Aorta (tissue), 5 donors: ENCODE results near the gene GRAMD4. TPM values are rescaled to one million over a fixed set of nuclear protein-coding genes. Genes with fewer than 3 reads are reported as not detected.

Experiments
- ATAC-seq: fragments of 200-7000 bp; cut with Tn5 transposase; one replicate; pipeline ENCODE4 v1.9.1; 2022; ENCODE audit warnings: moderate library complexity; ENCODE audit not compliant: low FRiP score
- DNase-seq, 2 donors: peaks; one replicate each; pipeline ENCODE4 v3.0.0-alpha.2; 2020
- H3K27ac ChIP-seq, 2 donors: one replicate each; pipeline ENCODE4 v1.5.1; 2013; ENCODE audit warnings: low read length in 2 of 2, mild to moderate bottlenecking in 2 of 2, moderate library complexity in 2 of 2, control low read depth in 1 of 2, inconsistent platforms in 1 of 2, low read depth in 1 of 2
- H3K27me3 ChIP-seq, 2 donors: one replicate each; pipeline ENCODE4 v1.6.1; 2013; ENCODE audit warnings: control low read depth in 1 of 2, low read length in 1 of 2, mild to moderate bottlenecking in 1 of 2, moderate library complexity in 1 of 2; ENCODE audit not compliant: insufficient read depth in 2 of 2, control insufficient read depth in 1 of 2
- H3K36me3 ChIP-seq, 2 donors: one replicate each; pipeline ENCODE4 v1.6.1; 2013; ENCODE audit warnings: control low read depth in 1 of 2, low read length in 1 of 2, mild to moderate bottlenecking in 1 of 2; ENCODE audit not compliant: insufficient read depth in 2 of 2, control insufficient read depth in 1 of 2
- H3K4me1 ChIP-seq, 2 donors: one replicate each; pipeline ENCODE4 v1.6.1; 2013; ENCODE audit warnings: low read length in 2 of 2, control low read depth in 1 of 2, mild to moderate bottlenecking in 1 of 2, moderate library complexity in 1 of 2; ENCODE audit not compliant: insufficient read depth in 2 of 2, control insufficient read depth in 1 of 2
- H3K4me3 ChIP-seq, 2 donors: one replicate each; pipeline ENCODE4 v1.5.1; 2013; ENCODE audit warnings: low read length in 2 of 2, control low read depth in 1 of 2, mild to moderate bottlenecking in 1 of 2
- H3K9me3 ChIP-seq: one replicate; pipeline ENCODE4 v1.6.1; 2013; ENCODE audit warnings: mild to moderate bottlenecking, low read length; ENCODE audit not compliant: control insufficient read depth
- WGBS, 2 donors: extraction: QIAGEN DNeasy Blood & Tissue Kit; methylation state at CpG; one replicate each; pipeline ENCODE4 v1.1.7; 2013; 5-methylcytosine and 5-hydroxymethylcytosine counted together
- intact Hi-C, 2 donors: fragments of 100-400 bp; cut with DNase I; formaldehyde crosslinking; loops; one replicate each; pipeline versions ENCODE4 v1.14.2 to v1.15.0; 2022
- polyA plus RNA-seq, 2 donors: library from polyadenylated mRNA; stranded (reverse); fragments of 200-250 nt; gene quantifications; one replicate each; pipeline ENCODE4 v1.2.3, GENCODE V29; 2013
- total RNA-seq, 2 donors: library from RNA; stranded (reverse); fragmentation: NEBNext Ultra II Directional; extraction: Animal tissue kit (Norgen Biotek cat#: 25700); gene quantifications; one replicate each; pipeline ENCODE4 v1.2.1, GENCODE V29; 2021
- donor health status: healthy with polysubstance abuse.
- donor health status: Bipolar disorder and iron deficiency.
- donor health status: DM: no; HTN: no; CAD: no.
- donor health status: DM: no; HTN: no; CAD: no.
- donor health status: DM: yes; HTN: yes; CAD: no.

Gene GRAMD4
- total and polyA plus RNA-seq, 4 donors: 5.5 to 37.1 (median 11.2) TPM

GRCh38 chr22:46665151-46665695, 45.0 kb downstream of the GRAMD4 start:
- DNase-seq: no peak
- Histone ChIP-seq H3K9me3 (no peaks in the 10 kb centered on the region), H3K4me1 (no peaks in the 10 kb centered on the region), H3K4me3 (no peak overlapping the region), H3K27me3 (no peaks in the 10 kb centered on the region), H3K27ac (no peak overlapping the region), H3K36me3 (peaks cover 0 to 4% of the 10 kb centered on the region in 2 donors)
- WGBS, 2 donors: 95 to 98% methylated on average over 21 of the region's 21 CpGs
- intact Hi-C loops: no loop called here
- no peak for ATAC-seq

DNA sequence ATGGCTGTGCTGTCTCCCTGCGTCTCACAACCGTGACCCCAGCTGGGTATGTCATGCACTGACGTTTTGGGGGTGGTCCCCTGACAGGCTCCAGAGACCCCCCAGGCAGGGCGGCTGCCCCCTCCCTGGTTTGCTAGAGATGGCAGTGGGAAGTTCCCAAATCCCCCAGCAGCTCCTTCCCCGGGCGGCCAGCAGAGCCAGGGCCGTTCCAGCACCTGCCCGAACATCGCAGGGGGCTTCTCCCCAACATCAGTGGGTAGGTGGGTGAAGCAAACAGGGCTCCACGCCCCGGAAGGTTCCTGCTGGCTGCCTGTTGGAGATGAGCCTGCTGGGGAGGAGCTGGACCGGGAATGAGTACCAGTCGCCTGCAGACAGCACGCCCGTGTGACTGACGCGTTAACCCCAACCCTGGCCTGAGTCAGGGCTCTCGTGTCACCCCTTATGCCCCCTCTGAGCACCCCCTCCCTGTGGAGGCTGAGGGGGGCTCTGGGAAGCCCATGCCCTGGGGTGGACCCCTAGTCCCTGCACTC, 45.6 kb downstream of the GRAMD4 start:
- H3K27me3 ChIP-seq: no peaks in the 10 kb centered on the region
- intact Hi-C loops: no loop called here
- 94 to 95% methylated on average over 18 of the region's 18 CpGs for WGBS, 2 donors
- no peak for ATAC-seq
- no peak overlapping the region for H3K4me3 ChIP-seq
- no peaks in the 10 kb centered on the region for H3K4me1 ChIP-seq
- peaks cover 0 to 4% of the 10 kb centered on the region in 2 donors for H3K36me3 ChIP-seq
- H3K9me3 ChIP-seq: no peaks in the 10 kb centered on the region
- DNase-seq: no peak
- H3K27ac ChIP-seq: no peak overlapping the region

DNA sequence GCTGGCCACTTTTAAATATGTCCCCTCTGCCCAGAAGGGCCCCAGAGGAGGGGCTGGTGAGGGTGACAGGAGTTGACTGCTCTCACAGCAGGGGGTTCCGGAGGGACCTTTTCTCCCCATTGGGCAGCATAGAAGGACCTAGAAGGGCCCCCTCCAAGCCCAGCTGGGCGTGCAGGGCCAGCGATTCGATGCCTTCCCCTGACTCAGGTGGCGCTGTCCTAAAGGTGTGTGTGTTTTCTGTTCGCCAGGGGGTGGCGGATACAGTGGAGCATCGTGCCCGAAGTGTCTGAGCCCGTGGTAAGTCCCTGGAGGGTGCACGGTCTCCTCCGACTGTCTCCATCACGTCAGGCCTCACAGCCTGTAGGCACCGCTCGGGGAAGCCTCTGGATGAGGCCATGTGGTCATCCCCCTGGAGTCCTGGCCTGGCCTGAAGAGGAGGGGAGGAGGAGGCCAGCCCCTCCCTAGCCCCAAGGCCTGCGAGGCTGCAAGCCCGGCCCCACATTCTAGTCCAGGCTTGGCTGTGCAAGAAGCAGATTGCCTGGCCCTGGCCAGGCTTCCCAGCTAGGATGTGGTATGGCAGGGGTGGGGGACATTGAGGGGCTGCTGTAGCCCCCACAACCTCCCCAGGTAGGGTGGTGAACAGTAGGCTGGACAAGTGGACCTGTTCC, 46.5 kb downstream of the GRAMD4 start:
- WGBS, 2 donors: 96% methylated on average over 17 of the region's 17 CpGs
- no peaks in the 10 kb centered on the region for H3K27me3 ChIP-seq
- intact Hi-C loops: no loop called here
- no peak overlapping the region for H3K27ac ChIP-seq
- no peaks in the 10 kb centered on the region for H3K9me3 ChIP-seq
- H3K36me3 ChIP-seq: peaks cover 0 to 4% of the 10 kb centered on the region in 2 donors
- H3K4me1 ChIP-seq: no peaks in the 10 kb centered on the region
- DNase-seq (no peak), ATAC-seq (no peak)
- no peak overlapping the region for H3K4me3 ChIP-seq

GRCh38 chr22:46667245-46667623, 47.0 kb downstream of the GRAMD4 start:
- 94 to 95% methylated on average over 10 of the region's 10 CpGs for WGBS, 2 donors
- H3K36me3 ChIP-seq: peaks cover 0 to 4% of the 10 kb centered on the region in 2 donors

GRCh38 chr22:46668116-46668515, 47.9 kb downstream of the GRAMD4 start:
- Histone ChIP-seq H3K4me1 (no peaks in the 10 kb centered on the region), H3K4me3 (no peak overlapping the region), H3K27me3 (no peaks in the 10 kb centered on the region), H3K36me3 (peaks cover 0 to 4% of the 10 kb centered on the region in 2 donors), H3K9me3 (no peaks in the 10 kb centered on the region), H3K27ac (no peak overlapping the region)
- ATAC-seq: no peak
- no peak for DNase-seq
- WGBS, 2 donors: 88 to 90% methylated on average over 20 to 24 of the region's 24 CpGs
- intact Hi-C loops: no loop called here

More at GRCh38 chr22:46667245-46667623, 47.0 kb downstream of the GRAMD4 start:
- Histone ChIP-seq H3K4me1 (no peaks in the 10 kb centered on the region), H3K27me3 (no peaks in the 10 kb centered on the region), H3K27ac (no peak overlapping the region), H3K9me3 (no peaks in the 10 kb centered on the region), H3K4me3 (no peak overlapping the region)
- DNase-seq (no peak), ATAC-seq (no peak)
- intact Hi-C loops: no loop called here

DNA sequence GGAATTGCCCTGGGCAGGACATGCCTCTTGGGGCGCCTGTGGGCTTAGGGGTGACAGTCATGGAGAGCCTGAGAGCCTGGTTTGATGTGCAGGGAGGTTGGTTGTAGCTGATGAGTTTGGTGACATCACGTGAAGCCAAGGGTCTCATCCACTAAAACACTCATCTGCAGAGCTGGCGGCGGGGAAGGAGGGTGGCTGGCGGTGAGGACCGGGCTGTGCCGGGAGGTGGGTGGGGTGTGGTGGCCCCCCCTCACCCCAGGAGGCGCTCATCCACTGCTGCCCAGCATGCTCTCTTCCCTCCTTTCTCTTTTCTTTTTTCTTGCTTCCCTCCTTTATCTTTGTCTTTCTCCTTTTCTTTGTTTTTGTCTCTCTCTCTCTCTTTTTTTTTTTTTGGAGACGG, 49.0 kb downstream of the GRAMD4 start:
- ATAC-seq (no peak), DNase-seq (no peak)
- 89 to 94% methylated on average over 9 of the region's 9 CpGs for WGBS, 2 donors

DNA sequence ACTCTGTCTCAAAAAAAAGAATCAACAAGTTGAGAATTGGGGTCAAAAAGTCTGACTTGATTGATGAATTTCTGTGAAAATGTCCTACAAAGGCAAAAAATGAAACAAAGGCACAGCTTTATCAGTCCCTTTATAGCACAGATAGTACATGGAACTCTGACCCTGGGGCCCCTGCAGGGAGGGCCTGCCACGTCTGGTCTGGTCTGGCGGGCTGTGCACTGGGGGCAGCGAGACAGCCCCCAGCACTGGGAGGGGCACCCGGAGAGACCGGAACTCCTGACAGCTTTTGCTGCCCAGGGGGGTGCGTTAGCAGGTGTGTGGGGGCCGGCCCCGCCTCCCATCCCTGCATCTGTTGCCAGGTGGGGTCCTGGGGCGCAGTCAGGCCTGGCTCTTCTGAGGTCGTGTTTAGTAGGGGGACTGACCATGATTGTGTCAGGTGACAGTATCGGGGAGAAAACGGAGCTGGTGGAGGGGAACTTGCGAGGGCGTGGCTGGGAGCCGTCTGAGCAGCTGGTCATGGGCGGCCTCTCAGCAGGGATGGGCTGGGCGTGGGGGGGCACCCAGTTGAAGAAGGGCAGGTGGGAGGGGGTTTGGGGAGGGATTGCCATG, 51.7 kb downstream of the GRAMD4 start:
- intact Hi-C loops: no loop called here
- Histone ChIP-seq H3K36me3 (peaks cover 0 to 2% of the 10 kb centered on the region in 2 donors), H3K4me1 (no peaks in the 10 kb centered on the region), H3K27ac (no peak overlapping the region), H3K27me3 (no peaks in the 10 kb centered on the region), H3K9me3 (no peaks in the 10 kb centered on the region), H3K4me3 (no peak overlapping the region)
- ATAC-seq (no peak), DNase-seq (no peak)
- WGBS, 2 donors: 91% methylated on average over 17 of the region's 17 CpGs

More for the DNA sequence above, 49.0 kb downstream of the GRAMD4 start:
- H3K4me1 ChIP-seq: no peaks in the 10 kb centered on the region
- no peaks in the 10 kb centered on the region for H3K27me3 ChIP-seq
- intact Hi-C loops: no loop called here
- H3K27ac ChIP-seq: no peak overlapping the region
- no peak overlapping the region for H3K4me3 ChIP-seq
- no peaks in the 10 kb centered on the region for H3K9me3 ChIP-seq
- peaks cover 0 to 4% of the 10 kb centered on the region in 2 donors for H3K36me3 ChIP-seq

GRCh38 chr22:46672731-46673130, 52.5 kb downstream of the GRAMD4 start:
- no peaks in the 10 kb centered on the region for H3K9me3 ChIP-seq
- no peak overlapping the region for H3K27ac ChIP-seq
- 90 to 92% methylated on average over 18 of the region's 18 CpGs for WGBS, 2 donors
- H3K27me3 ChIP-seq: no peaks in the 10 kb centered on the region
- intact Hi-C loops: no loop called here
- H3K4me3 ChIP-seq: no peak overlapping the region
- no peaks in the 10 kb centered on the region for H3K4me1 ChIP-seq
- H3K36me3 ChIP-seq: peaks cover 0 to 2% of the 10 kb centered on the region in 2 donors
- no peak for DNase-seq
- ATAC-seq: no peak

- Histone ChIP-seq H3K27ac (no peak overlapping the region), H3K4me3 (no peak overlapping the region), H3K36me3 (peaks cover 0 to 2% of the 10 kb centered on the region in 2 donors), H3K9me3 (no peaks in the 10 kb centered on the region), H3K27me3 (no peaks in the 10 kb centered on the region), H3K4me1 (no peaks in the 10 kb centered on the region)
- 84 to 92% methylated on average over 10 of the region's 10 CpGs for WGBS, 2 donors
- ATAC-seq: no peak
- intact Hi-C loops: no loop called here
- DNase-seq: no peak
Observed at GRCh38 chr22:46673205-46673604, 53.0 kb downstream of the GRAMD4 start.
